ENCODE measurements around the gene BPIFB1. TPM values are rescaled to one million over a fixed set of nuclear protein-coding genes. Genes with fewer than 3 reads are reported as not detected.

Gene BPIFB1
- total RNA-seq, 2 experiments from 2014 or later = not detected

DNA sequence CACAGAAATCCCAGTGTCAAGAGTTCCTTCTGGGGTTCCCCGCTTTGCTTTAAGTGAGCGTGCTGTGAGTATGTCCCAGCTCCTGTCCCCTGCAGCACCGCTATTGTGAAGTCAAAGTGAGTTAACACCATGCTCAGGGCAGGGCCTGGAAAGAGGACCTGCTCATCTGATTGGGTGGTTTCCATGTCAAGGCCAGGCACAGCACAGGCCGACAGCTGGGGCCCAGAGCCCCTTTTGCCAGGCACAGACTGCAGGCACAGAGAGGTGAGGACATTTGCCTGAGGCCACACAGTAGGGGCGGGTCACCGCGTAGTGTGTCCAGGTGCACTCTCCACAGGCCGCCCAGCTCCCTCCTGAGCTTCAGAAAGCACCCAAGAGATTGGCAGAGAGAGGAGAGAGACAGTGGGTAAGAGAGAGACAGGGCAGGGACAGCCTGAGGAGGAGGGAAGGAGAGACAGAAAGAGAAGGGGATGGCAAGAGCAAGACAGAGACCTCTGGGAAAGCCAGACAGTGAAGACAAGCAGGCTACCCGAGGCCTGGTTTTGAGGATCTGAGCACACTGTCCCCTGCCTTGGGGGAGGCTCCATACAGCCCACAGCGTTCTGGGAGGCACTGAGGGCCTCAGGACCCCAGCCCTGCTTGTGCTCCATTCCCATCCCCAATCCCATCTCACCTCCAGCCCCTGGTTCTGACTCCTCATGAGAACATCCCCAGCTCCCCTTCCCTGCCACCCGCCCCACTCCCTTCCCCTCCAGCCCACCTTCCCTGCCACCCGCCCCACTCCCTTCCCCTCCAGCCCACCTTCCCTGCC is 6.5 kb upstream of the BPIFB1 start:
- no peak overlapping the region for H3K27ac Mint-ChIP-seq
- no peaks in the 10 kb centered on the region for H3K4me1 Mint-ChIP-seq (ENCODE audit: low read depth)
- H3K36me3 Mint-ChIP-seq (ENCODE audit: low read depth) = no peaks in the 10 kb centered on the region
- peaks cover 2% of the 10 kb centered on the region for H3K27me3 Mint-ChIP-seq (ENCODE audit: low read depth)
- CTCF ChIA-PET = no interaction called here
- no peaks in the 10 kb centered on the region for H3K9me3 Mint-ChIP-seq
- no peak overlapping the region for H3K4me3 Mint-ChIP-seq
- no peak for DNase-seq
- intact Hi-C loops (cut with micrococcal nuclease) = no loop called here

GRCh38 chr20:33277471-33278441 is 5.3 kb upstream of the BPIFB1 start:
- CTCF ChIA-PET = no interaction called here
- no peak overlapping the region for H3K27ac Mint-ChIP-seq

GRCh38 chr20:33278700-33279099 is 4.3 kb upstream of the BPIFB1 start:
- H3K36me3 Mint-ChIP-seq (ENCODE audit: low read depth) = no peaks in the 10 kb centered on the region
- peaks cover 2% of the 10 kb centered on the region for H3K27me3 Mint-ChIP-seq (ENCODE audit: low read depth)
- H3K9me3 Mint-ChIP-seq = no peaks in the 10 kb centered on the region
- H3K4me3 Mint-ChIP-seq = no peak overlapping the region
- CTCF ChIA-PET = interaction anchor here (0.7 kb wide), 1 partner anchor 14 kb away, joined by 3 read pairs; no protein-coding TSS in a partner anchor
- H3K4me1 Mint-ChIP-seq (ENCODE audit: low read depth) = no peaks in the 10 kb centered on the region
- H3K27ac Mint-ChIP-seq = no peak overlapping the region
- intact Hi-C loops (cut with micrococcal nuclease) = no loop called here
- no peak for DNase-seq

More at GRCh38 chr20:33277471-33278441, 5.3 kb upstream of the BPIFB1 start:
- intact Hi-C loops (cut with micrococcal nuclease) = no loop called here
- H3K4me1 Mint-ChIP-seq (ENCODE audit: low read depth) = no peaks in the 10 kb centered on the region
- no peak for DNase-seq
- H3K4me3 Mint-ChIP-seq = no peak overlapping the region
- no peaks in the 10 kb centered on the region for H3K36me3 Mint-ChIP-seq (ENCODE audit: low read depth)
- H3K27me3 Mint-ChIP-seq (ENCODE audit: low read depth) = peaks cover 2% of the 10 kb centered on the region
- no peaks in the 10 kb centered on the region for H3K9me3 Mint-ChIP-seq

DNA sequence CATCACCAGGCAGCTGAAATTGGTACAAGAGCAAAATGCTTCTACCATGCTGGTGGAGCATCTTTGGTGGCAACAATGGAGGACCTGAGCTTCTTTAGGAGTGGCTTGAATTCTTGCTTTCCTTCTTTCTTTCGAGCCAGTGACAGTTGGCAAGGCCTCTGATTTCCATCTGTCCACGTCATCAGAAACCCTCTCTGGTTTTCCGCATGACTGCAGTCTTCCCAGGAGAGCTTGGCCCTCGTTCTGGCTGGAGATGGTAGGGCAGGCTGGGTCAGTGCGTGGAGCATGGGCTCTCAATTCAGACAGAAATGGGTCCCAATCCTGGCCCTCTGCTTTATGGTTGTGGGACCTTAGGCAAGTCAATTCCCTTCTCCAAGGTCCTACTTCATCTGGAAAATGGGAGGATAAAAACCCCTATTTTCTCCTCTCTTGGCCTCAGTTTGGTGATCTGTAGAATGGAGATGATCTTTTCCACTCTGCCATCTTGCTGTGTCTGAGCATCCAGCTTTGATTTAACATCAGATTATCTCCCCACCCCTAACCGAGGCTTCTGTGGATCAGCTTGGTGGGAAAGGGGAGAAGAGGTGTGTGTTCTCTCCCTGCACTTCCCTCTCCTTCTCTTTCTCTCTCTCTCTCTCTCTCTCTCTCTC is 3.6 kb upstream of the BPIFB1 start:
- H3K27me3 Mint-ChIP-seq (ENCODE audit: low read depth) = peaks cover 2% of the 10 kb centered on the region
- H3K4me1 Mint-ChIP-seq (ENCODE audit: low read depth) = no peaks in the 10 kb centered on the region
- CTCF ChIA-PET = interaction anchor here (0.7 kb wide), 1 partner anchor 13 kb away, joined by 3 read pairs; no protein-coding TSS in a partner anchor

GRCh38 chr20:33280000-33280680 is 2.9 kb upstream of the BPIFB1 start:
- peaks cover 2% of the 10 kb centered on the region for H3K27me3 Mint-ChIP-seq (ENCODE audit: low read depth)
- CTCF ChIA-PET = no interaction called here
- H3K36me3 Mint-ChIP-seq (ENCODE audit: low read depth) = no peaks in the 10 kb centered on the region
- H3K27ac Mint-ChIP-seq = no peak overlapping the region
- intact Hi-C loops (cut with micrococcal nuclease) = no loop called here
- no peak for DNase-seq
- no peaks in the 10 kb centered on the region for H3K4me1 Mint-ChIP-seq (ENCODE audit: low read depth)
- no peak overlapping the region for H3K4me3 Mint-ChIP-seq
- H3K9me3 Mint-ChIP-seq = no peaks in the 10 kb centered on the region

More for the DNA sequence above, 3.6 kb upstream of the BPIFB1 start:
- DNase-seq = no peak
- no peak overlapping the region for H3K4me3 Mint-ChIP-seq
- no peaks in the 10 kb centered on the region for H3K9me3 Mint-ChIP-seq
- no peak overlapping the region for H3K27ac Mint-ChIP-seq
- intact Hi-C loops (cut with micrococcal nuclease) = no loop called here
- H3K36me3 Mint-ChIP-seq (ENCODE audit: low read depth) = no peaks in the 10 kb centered on the region

GRCh38 chr20:33280775-33281174 is 2.2 kb upstream of the BPIFB1 start:
- no peak for DNase-seq
- CTCF ChIA-PET = interaction anchor here (2.0 kb wide), 1 partner anchor 19 kb away, joined by 4 read pairs; no protein-coding TSS in a partner anchor
- no peaks in the 10 kb centered on the region for H3K9me3 Mint-ChIP-seq
- H3K36me3 Mint-ChIP-seq (ENCODE audit: low read depth) = no peaks in the 10 kb centered on the region
- no peaks in the 10 kb centered on the region for H3K4me1 Mint-ChIP-seq (ENCODE audit: low read depth)
- no peak overlapping the region for H3K4me3 Mint-ChIP-seq
- H3K27ac Mint-ChIP-seq = no peak overlapping the region
- intact Hi-C loops (cut with micrococcal nuclease) = no loop called here
- H3K27me3 Mint-ChIP-seq (ENCODE audit: low read depth) = peaks cover 2% of the 10 kb centered on the region

DNA sequence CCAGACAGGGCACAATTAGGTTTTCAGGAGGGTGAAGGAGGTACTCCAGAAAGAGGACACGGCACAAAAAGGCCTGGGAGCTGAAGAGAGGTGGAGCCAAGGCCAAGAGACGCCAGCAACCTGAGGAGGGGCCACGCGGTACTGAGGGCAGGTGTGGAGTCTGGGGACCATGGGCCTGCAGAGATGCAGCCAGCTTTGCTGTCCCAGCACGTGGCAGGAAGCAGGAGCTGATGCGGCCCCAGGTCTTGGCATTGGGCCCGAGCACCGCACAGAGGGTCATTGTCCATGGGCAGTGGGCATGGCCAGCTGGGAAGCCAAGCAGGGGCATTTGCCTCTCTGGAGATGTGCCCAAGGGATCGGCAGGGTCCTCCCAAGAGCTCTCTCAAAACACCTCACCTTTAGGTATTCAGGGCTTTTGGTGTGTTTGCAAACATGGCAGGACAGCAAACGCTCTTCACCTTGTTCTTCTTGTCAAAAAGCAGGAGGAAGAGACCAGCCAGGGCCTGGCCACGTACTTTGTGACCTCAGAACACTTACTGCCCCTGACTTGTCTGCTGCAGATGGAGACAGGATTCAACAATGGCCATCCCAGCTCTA is 1.4 kb upstream of the BPIFB1 start:
- intact Hi-C loops (cut with micrococcal nuclease) = no loop called here
- Mint-ChIP-seq H3K4me3 (no peak overlapping the region), H3K4me1 (ENCODE audit: low read depth) (no peaks in the 10 kb centered on the region), H3K9me3 (no peaks in the 10 kb centered on the region), H3K36me3 (ENCODE audit: low read depth) (no peaks in the 10 kb centered on the region), H3K27ac (no peak overlapping the region), H3K27me3 (ENCODE audit: low read depth) (peaks cover 2% of the 10 kb centered on the region)
- DNase-seq = no peak
- CTCF ChIA-PET = interaction anchor here (1.1 to 2.0 kb wide), 2 partner anchors 10 to 18 kb away, joined by 4 to 5 read pairs; no protein-coding TSS in a partner anchor

- H3K4me1 Mint-ChIP-seq (ENCODE audit: low read depth) = no peaks in the 10 kb centered on the region
- H3K27me3 Mint-ChIP-seq (ENCODE audit: low read depth) = peaks cover 2% of the 10 kb centered on the region
- CTCF ChIA-PET = interaction anchor here (1.1 to 2.0 kb wide), 2 partner anchors 10 to 18 kb away, joined by 4 to 5 read pairs; no protein-coding TSS in a partner anchor
- H3K27ac Mint-ChIP-seq = no peak overlapping the region
- DNase-seq = no peak
- no peaks in the 10 kb centered on the region for H3K36me3 Mint-ChIP-seq (ENCODE audit: low read depth)
- no peak overlapping the region for H3K4me3 Mint-ChIP-seq
- no peaks in the 10 kb centered on the region for H3K9me3 Mint-ChIP-seq
- intact Hi-C loops (cut with micrococcal nuclease) = no loop called here
Observed at GRCh38 chr20:33282196-33282934, 649 bp upstream of the BPIFB1 start.

- Mint-ChIP-seq H3K36me3 (ENCODE audit: low read depth) (no peaks in the 10 kb centered on the region), H3K27me3 (ENCODE audit: low read depth) (no peaks in the 10 kb centered on the region), H3K9me3 (no peaks in the 10 kb centered on the region), H3K27ac (no peak overlapping the region), H3K4me1 (ENCODE audit: low read depth) (no peaks in the 10 kb centered on the region), H3K4me3 (no peak overlapping the region)
- CTCF ChIA-PET = no interaction called here
- intact Hi-C loops (cut with micrococcal nuclease) = no loop called here
- no peak for DNase-seq
Observed at GRCh38 chr20:33284284-33284683, 1.3 kb downstream of the BPIFB1 start.

DNA sequence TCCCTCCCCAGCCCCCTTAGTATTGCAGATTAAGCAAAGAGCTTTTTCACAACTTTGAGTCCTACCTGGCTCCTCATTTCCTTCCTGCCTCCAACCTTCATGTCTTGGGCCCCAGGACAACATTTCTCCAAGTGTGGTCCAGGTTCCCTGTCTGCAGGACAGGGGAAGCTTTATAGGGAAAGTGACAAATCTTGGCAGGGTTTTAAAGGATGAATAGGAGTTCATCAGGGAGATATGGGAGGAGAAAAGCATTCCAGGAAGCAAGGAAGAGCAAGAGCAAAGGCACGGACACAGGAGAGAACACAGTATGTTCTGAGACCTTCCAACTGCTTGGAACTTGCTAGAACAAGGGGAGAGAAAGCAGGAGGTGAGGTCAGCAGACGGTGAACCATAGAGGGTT is 1.9 kb downstream of the BPIFB1 start:
- no peak overlapping the region for H3K27ac Mint-ChIP-seq
- intact Hi-C loops (cut with micrococcal nuclease) = no loop called here
- no peak for DNase-seq
- CTCF ChIA-PET = no interaction called here
- H3K9me3 Mint-ChIP-seq = no peaks in the 10 kb centered on the region
- H3K4me3 Mint-ChIP-seq = no peak overlapping the region
- no peaks in the 10 kb centered on the region for H3K27me3 Mint-ChIP-seq (ENCODE audit: low read depth)
- H3K4me1 Mint-ChIP-seq (ENCODE audit: low read depth) = no peaks in the 10 kb centered on the region
- H3K36me3 Mint-ChIP-seq (ENCODE audit: low read depth) = no peaks in the 10 kb centered on the region

DNA sequence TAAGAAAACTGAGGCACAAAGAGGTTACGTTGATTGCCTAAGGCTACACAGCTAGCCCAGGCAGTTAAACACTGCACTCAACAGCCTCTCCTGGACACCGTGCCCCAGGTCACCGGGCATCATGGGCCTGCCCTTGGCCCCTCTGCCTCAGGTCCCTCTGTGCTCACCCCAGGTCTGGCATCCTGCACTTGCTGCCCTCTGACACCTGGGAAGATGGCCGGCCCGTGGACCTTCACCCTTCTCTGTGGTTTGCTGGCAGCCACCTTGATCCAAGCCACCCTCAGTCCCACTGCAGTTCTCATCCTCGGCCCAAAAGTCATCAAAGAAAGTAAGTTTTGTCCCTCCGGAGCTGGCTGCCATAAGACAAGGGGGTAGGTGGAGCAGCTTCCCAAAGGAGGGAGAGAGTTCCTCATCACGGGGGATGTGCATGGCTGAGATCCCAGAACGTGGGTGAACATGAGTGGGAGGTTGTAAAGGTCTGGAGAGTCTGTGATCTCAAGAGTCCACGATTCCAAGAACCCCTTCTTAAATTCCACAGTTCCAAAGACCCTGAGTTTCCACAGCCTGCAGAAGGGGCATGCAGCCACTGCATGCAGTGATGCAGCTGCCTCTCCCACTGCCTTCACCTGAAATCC is 3.0 kb downstream of the BPIFB1 start:
- intact Hi-C loops (cut with micrococcal nuclease) = no loop called here
- no peaks in the 10 kb centered on the region for H3K9me3 Mint-ChIP-seq
- no peak overlapping the region for H3K4me3 Mint-ChIP-seq
- CTCF ChIA-PET = no interaction called here
- H3K4me1 Mint-ChIP-seq (ENCODE audit: low read depth) = no peaks in the 10 kb centered on the region
- H3K27ac Mint-ChIP-seq = no peak overlapping the region
- H3K27me3 Mint-ChIP-seq (ENCODE audit: low read depth) = no peaks in the 10 kb centered on the region
- no peak for DNase-seq
- H3K36me3 Mint-ChIP-seq (ENCODE audit: low read depth) = no peaks in the 10 kb centered on the region

Data from activated naive CD4-positive, alpha-beta T cell treated with anti-CD3 and anti-CD28 coated beads for 36 hours (primary cell).